Breast epithelium (tissue), 4 donors: ENCODE measurements around the gene DCX. TPM values are rescaled to one million over a fixed set of nuclear protein-coding genes. Genes with fewer than 3 reads are reported as not detected.

ENCODE experiments used
- DNase-seq, 2 donors: peaks; one replicate each; pipeline ENCODE4 v3.0.0-alpha.2; 2019; ENCODE audit warnings: low spot score in 2 of 2
- H3K27ac ChIP-seq, 2 donors: fragments of 200-600 bp; sonication (generic) in 1 of 2; one replicate each; pipeline ENCODE4 v1.5.1; 2016 to 2019; ENCODE audit warnings: mild to moderate bottlenecking in 1 of 2
- H3K27me3 ChIP-seq, 2 donors: fragments of 200-600 bp; sonication (generic) in 1 of 2; one replicate each; pipeline versions ENCODE4 v1.5.1 to v1.6.0; 2017 to 2019; ENCODE audit warnings: control low read depth in 1 of 2, mild to moderate bottlenecking in 1 of 2
- H3K36me3 ChIP-seq: fragments of 200-600 bp; one replicate; pipeline ENCODE4 v1.5.1; 2019
- H3K4me1 ChIP-seq, 2 donors: fragments of 200-600 bp; sonication (generic); one replicate each; pipeline ENCODE4 v1.5.1; 2016 to 2019; ENCODE audit warnings: control low read depth in 1 of 2
- H3K4me3 ChIP-seq, 3 donors: fragments of 200-600 bp; sonication (generic); 1 replicate in 2 of 3; 2 replicates in 1 of 3; pipeline ENCODE4 v1.5.1; 2016 to 2019; ENCODE audit warnings: mild to moderate bottlenecking in 3 of 3, moderate library complexity in 2 of 3
- H3K9me3 ChIP-seq, 2 donors: fragments of 200-600 bp; sonication (generic) in 1 of 2; one replicate each; pipeline ENCODE4 v1.5.1; 2016 to 2019; ENCODE audit warnings: control low read depth in 1 of 2
- POLR2A ChIP-seq: fragments of 450-650 bp; IDR thresholded peaks from one replicate; pipeline ENCODE4 v1.6.1; 2016; ENCODE audit warnings: antibody characterized with exemption, mild to moderate bottlenecking, moderate library complexity
- POLR2AphosphoS5 ChIP-seq, 3 donors: sonication (generic); formaldehyde crosslinking; IDR thresholded peaks; one replicate each; pipeline ENCODE4 v1.6.1; 2017; ENCODE audit warnings: antibody characterized with exemption in 3 of 3
- intact Hi-C: fragments of 100-400 bp; cut with DNase I; formaldehyde crosslinking; loops from one replicate; pipeline ENCODE4 v1.15.1; 2023; ENCODE audit warnings: low total_unique reads
- total RNA-seq, 3 donors: library from RNA; depleted of rRNA; stranded (reverse); fragments of >200 nt; gene quantifications; one replicate each; pipeline ENCODE4 v1.1.0, GENCODE V29; 2016
- TF ChIP-seq, protein P1 (sequence below), 3 donors: fragments of 450-650 bp; IDR thresholded peaks; one replicate each; pipeline ENCODE4 v1.5.1; 2016 to 2017; ENCODE audit warnings: antibody characterized with exemption in 3 of 3, mild to moderate bottlenecking in 3 of 3, moderate library complexity in 3 of 3

DCX gene
- total RNA-seq, 3 donors from 2014 or later: 0.33 to 0.44 TPM; not detected in 1

GRCh38 chrX:111329370-111329769 is 82.6 kb downstream of the DCX start:
- Histone ChIP-seq H3K27ac (no peak overlapping the region), H3K36me3 (no peaks in the 10 kb centered on the region), H3K9me3 (peaks cover 0 to 5% of the 10 kb centered on the region in 2 donors), H3K4me3 (no peak overlapping the region), H3K4me1 (no peaks in the 10 kb centered on the region), H3K27me3 (peaks cover 0 to 63% of the 10 kb centered on the region in 2 donors)
- no peak for TF ChIP-seq POLR2A
- TF ChIP-seq, protein P1, sequence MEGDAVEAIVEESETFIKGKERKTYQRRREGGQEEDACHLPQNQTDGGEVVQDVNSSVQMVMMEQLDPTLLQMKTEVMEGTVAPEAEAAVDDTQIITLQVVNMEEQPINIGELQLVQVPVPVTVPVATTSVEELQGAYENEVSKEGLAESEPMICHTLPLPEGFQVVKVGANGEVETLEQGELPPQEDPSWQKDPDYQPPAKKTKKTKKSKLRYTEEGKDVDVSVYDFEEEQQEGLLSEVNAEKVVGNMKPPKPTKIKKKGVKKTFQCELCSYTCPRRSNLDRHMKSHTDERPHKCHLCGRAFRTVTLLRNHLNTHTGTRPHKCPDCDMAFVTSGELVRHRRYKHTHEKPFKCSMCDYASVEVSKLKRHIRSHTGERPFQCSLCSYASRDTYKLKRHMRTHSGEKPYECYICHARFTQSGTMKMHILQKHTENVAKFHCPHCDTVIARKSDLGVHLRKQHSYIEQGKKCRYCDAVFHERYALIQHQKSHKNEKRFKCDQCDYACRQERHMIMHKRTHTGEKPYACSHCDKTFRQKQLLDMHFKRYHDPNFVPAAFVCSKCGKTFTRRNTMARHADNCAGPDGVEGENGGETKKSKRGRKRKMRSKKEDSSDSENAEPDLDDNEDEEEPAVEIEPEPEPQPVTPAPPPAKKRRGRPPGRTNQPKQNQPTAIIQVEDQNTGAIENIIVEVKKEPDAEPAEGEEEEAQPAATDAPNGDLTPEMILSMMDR (IDR thresholded peaks at IDR 0.05): no peak
- no peak for TF ChIP-seq POLR2AphosphoS5 (IDR thresholded peaks at IDR 0.05)
- intact Hi-C loops: no loop called here
- no peak for DNase-seq

- Histone ChIP-seq H3K36me3 (no peaks in the 10 kb centered on the region), H3K27ac (no peak overlapping the region), H3K4me3 (no peak overlapping the region), H3K4me1 (no peaks in the 10 kb centered on the region), H3K27me3 (peaks cover 0 to 63% of the 10 kb centered on the region in 2 donors), H3K9me3 (peaks cover 0 to 5% of the 10 kb centered on the region in 2 donors)
- no peak for DNase-seq
- TF ChIP-seq, protein P1 (IDR thresholded peaks at IDR 0.05): no peak
- no peak for TF ChIP-seq POLR2A
- no peak for TF ChIP-seq POLR2AphosphoS5 (IDR thresholded peaks at IDR 0.05)
- intact Hi-C loops: no loop called here
Measured at GRCh38 chrX:111328858-111329257, 83.1 kb downstream of the DCX start.

- peaks cover 0 to 56% of the 10 kb centered on the region in 2 donors for H3K27me3 ChIP-seq
- no peak overlapping the region for H3K4me3 ChIP-seq
- intact Hi-C loops: no loop called here
- no peak for DNase-seq
- no peak for TF ChIP-seq POLR2AphosphoS5 (IDR thresholded peaks at IDR 0.05)
- TF ChIP-seq, protein P1 (IDR thresholded peaks at IDR 0.05): no peak
- TF ChIP-seq POLR2A: no peak
- no peaks in the 10 kb centered on the region for H3K36me3 ChIP-seq
- H3K27ac ChIP-seq: no peak overlapping the region
- no peaks in the 10 kb centered on the region for H3K9me3 ChIP-seq
- H3K4me1 ChIP-seq: no peaks in the 10 kb centered on the region
Measured at GRCh38 chrX:111322231-111322855, 89.6 kb downstream of the DCX start.

GRCh38 chrX:111319451-111319850 is 92.5 kb downstream of the DCX start:
- H3K36me3 ChIP-seq: no peaks in the 10 kb centered on the region
- intact Hi-C loops: no loop called here
- peaks cover 0 to 53% of the 10 kb centered on the region in 2 donors for H3K27me3 ChIP-seq
- no peak overlapping the region for H3K4me3 ChIP-seq
- H3K27ac ChIP-seq: no peak overlapping the region
- TF ChIP-seq POLR2A: no peak
- no peak for TF ChIP-seq POLR2AphosphoS5 (IDR thresholded peaks at IDR 0.05)
- TF ChIP-seq, protein P1 (IDR thresholded peaks at IDR 0.05): no peak
- no peaks in the 10 kb centered on the region for H3K4me1 ChIP-seq
- DNase-seq: no peak
- H3K9me3 ChIP-seq: no peaks in the 10 kb centered on the region

GRCh38 chrX:111318901-111319300 is 93.1 kb downstream of the DCX start:
- Histone ChIP-seq H3K36me3 (no peaks in the 10 kb centered on the region), H3K27ac (no peak overlapping the region), H3K4me1 (no peaks in the 10 kb centered on the region), H3K4me3 (no peak overlapping the region), H3K9me3 (no peaks in the 10 kb centered on the region), H3K27me3 (peaks cover 0 to 53% of the 10 kb centered on the region in 2 donors)
- intact Hi-C loops: no loop called here
- no peak for DNase-seq
- TF ChIP-seq, protein P1 (IDR thresholded peaks at IDR 0.05): no peak
